ENCODE results near the gene CCNL2.

GRCh38 chr1:1391225-1391624, 7.9 kb downstream of the CCNL2 start:
- TF ChIP-seq EZH2 (IDR thresholded peaks at IDR 0.05; ENCODE audit: insufficient read depth, poor library complexity, severe bottlenecking) = no peak
- no peak for TF ChIP-seq EZH2phosphoT487 (IDR thresholded peaks at IDR 0.05; ENCODE audit: insufficient read depth, low read depth)
